ENCODE results near the gene TMEM178B.

GRCh38 chr7:141408440-141408839 lies 334.6 kb downstream of the TMEM178B start:
- TF ChIP-seq CTCF (tag by site-specific recombination; IDR thresholded peaks at IDR 0.05), result no peak
- TF ChIP-seq ZNF660 (tag by site-specific recombination; IDR thresholded peaks at IDR 0.05), result no peak
- no peak for TF ChIP-seq ZBTB44 (tag by site-specific recombination; IDR thresholded peaks at IDR 0.05)
- no peak for TF ChIP-seq MZF1 (tag by site-specific recombination; IDR thresholded peaks at IDR 0.05; ENCODE audit: borderline replicate concordance)
